HG03175 (cell line): ENCODE measurements around the gene TAF11L3.
"Not testable (repeated sequence)": the region's sequence is repeated elsewhere in the genome, so short reads cannot be mapped to it uniquely, and the experiment has no call there.

Experiments
- ATAC-seq: cut with Tn5 transposase; IDR thresholded peaks from one replicate; pipeline ENCODE4 v1.9.1; 2021; ENCODE audit warnings: mild to moderate bottlenecking, moderate library complexity; ENCODE audit not compliant: unreplicated experiment

The TAF11L3 gene

GRCh38 chr5:17518067-17518466 is at the start of gene TAF11L3:
TSS of gene TAF11L3 (plus strand) at chr5:17518367.
- ATAC-seq: not testable (repeated sequence)

- ATAC-seq: no peak
Observed at GRCh38 chr5:17470064-17470463, 48.1 kb upstream of the TAF11L3 start.

- ATAC-seq: not testable (repeated sequence)
Observed at GRCh38 chr5:17475064-17475463, 43.1 kb upstream of the TAF11L3 start.

GRCh38 chr5:17477043-17477442 is 41.1 kb upstream of the TAF11L3 start:
- no peak for ATAC-seq

- ATAC-seq: no peak
Observed at GRCh38 chr5:17477573-17478265, 40.4 kb upstream of the TAF11L3 start.

- no peak for ATAC-seq
Observed at GRCh38 chr5:17481378-17481777, 36.8 kb upstream of the TAF11L3 start.

- ATAC-seq: no peak
Observed at GRCh38 chr5:17482790-17483189, 35.4 kb upstream of the TAF11L3 start.

- ATAC-seq: not testable (repeated sequence)
Observed at GRCh38 chr5:17486464-17487173, 31.5 kb upstream of the TAF11L3 start.

GRCh38 chr5:17487174-17487512 is 31.0 kb upstream of the TAF11L3 start:
- no peak for ATAC-seq

GRCh38 chr5:17491257-17491656 is 26.9 kb upstream of the TAF11L3 start:
- not testable (repeated sequence) for ATAC-seq

GRCh38 chr5:17492770-17493169 is 25.4 kb upstream of the TAF11L3 start:
- no peak for ATAC-seq

GRCh38 chr5:17497446-17497845 is 20.7 kb upstream of the TAF11L3 start:
- ATAC-seq: no peak

GRCh38 chr5:17497931-17498330 is 20.2 kb upstream of the TAF11L3 start, which contains the start of gene TAF11L2:
TSS of gene TAF11L2 (plus strand) at chr5:17498231.
- ATAC-seq: not testable (repeated sequence)

GRCh38 chr5:17511775-17512325 is 6.3 kb upstream of the TAF11L3 start:
- no peak for ATAC-seq

- ATAC-seq: not testable (repeated sequence)
Observed at GRCh38 chr5:17517526-17517925, 641 bp upstream of the TAF11L3 start.

GRCh38 chr5:17519508-17519907 is 1.3 kb downstream of the TAF11L3 start:
- not testable (repeated sequence) for ATAC-seq

- ATAC-seq: not testable (repeated sequence)
Observed at GRCh38 chr5:17521501-17521900, 3.3 kb downstream of the TAF11L3 start, which contains the start of gene TAF11L4. TSS of gene TAF11L4 (plus strand) at chr5:17521801.

GRCh38 chr5:17524935-17525334 is 6.8 kb downstream of the TAF11L3 start, which contains the start of gene TAF11L5:
TSS of gene TAF11L5 (plus strand) at chr5:17525235.
- not testable (repeated sequence) for ATAC-seq

GRCh38 chr5:17526504-17526903 is 8.3 kb downstream of the TAF11L3 start:
- not testable (repeated sequence) for ATAC-seq

GRCh38 chr5:17528369-17528768 is 10.2 kb downstream of the TAF11L3 start, which contains the start of gene TAF11L6:
TSS of gene TAF11L6 (plus strand) at chr5:17528669.
- ATAC-seq: not testable (repeated sequence)
